AG10803 (cell line): ENCODE results near the gene C16orf78.

Experiments
- DNase-seq: peaks from one replicate; pipeline ENCODE4 v3.0.0; 2010; ENCODE audit warnings: low read depth
- H3K4me3 ChIP-seq: 2 replicates; pipeline ENCODE4 v1.5.1; 2011; ENCODE audit warnings: mild to moderate bottlenecking, low read length, control low read depth
- TF ChIP-seq, protein P1 (sequence below): conservative IDR thresholded peaks from 2 replicates; pipeline ENCODE4 v1.5.1; 2011; ENCODE audit warnings: mild to moderate bottlenecking, low read length, control low read depth, inconsistent platforms

C16orf78 gene, protein sequence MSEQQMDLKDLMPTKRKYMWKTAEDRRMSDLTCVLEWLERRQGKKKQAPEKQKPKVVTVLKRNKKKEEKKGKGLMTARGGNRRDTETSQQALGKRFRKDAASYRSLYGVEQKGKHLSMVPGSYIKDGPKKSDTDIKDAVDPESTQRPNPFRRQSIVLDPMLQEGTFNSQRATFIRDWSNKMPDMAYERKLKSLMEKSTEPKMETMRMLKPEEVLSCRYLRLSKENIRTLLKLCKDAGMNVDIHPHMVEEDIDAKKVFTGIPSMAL

DNA sequence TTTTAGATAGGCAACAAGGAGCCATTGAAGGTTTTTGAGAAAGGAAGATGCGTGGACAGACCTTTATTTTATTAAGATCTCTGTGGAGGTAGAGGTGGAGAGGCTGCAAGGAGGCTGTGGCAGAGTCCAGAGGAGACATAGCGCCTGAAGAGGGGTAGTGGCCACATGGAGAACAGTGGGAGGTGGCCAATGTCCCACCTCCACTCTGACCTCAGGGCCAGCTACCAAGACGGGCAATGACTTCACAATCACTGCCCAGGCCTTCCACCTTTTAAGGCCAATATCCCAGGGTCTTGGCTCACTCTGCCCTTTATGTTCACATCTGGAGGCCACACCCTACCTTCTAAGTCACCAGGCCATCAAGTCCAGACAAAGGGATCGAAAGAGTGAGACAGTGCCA is at the start of gene C16orf78:
C16orf78 (plus strand) TSS at position 301 of the 400 bp plus-strand sequence. CDS start 136 bp downstream, outside the sequence.
- no peak within 1 kb of the TSS for H3K4me3 ChIP-seq
- no peak for DNase-seq
- TF ChIP-seq, protein P1, sequence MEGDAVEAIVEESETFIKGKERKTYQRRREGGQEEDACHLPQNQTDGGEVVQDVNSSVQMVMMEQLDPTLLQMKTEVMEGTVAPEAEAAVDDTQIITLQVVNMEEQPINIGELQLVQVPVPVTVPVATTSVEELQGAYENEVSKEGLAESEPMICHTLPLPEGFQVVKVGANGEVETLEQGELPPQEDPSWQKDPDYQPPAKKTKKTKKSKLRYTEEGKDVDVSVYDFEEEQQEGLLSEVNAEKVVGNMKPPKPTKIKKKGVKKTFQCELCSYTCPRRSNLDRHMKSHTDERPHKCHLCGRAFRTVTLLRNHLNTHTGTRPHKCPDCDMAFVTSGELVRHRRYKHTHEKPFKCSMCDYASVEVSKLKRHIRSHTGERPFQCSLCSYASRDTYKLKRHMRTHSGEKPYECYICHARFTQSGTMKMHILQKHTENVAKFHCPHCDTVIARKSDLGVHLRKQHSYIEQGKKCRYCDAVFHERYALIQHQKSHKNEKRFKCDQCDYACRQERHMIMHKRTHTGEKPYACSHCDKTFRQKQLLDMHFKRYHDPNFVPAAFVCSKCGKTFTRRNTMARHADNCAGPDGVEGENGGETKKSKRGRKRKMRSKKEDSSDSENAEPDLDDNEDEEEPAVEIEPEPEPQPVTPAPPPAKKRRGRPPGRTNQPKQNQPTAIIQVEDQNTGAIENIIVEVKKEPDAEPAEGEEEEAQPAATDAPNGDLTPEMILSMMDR, result no peak

DNA sequence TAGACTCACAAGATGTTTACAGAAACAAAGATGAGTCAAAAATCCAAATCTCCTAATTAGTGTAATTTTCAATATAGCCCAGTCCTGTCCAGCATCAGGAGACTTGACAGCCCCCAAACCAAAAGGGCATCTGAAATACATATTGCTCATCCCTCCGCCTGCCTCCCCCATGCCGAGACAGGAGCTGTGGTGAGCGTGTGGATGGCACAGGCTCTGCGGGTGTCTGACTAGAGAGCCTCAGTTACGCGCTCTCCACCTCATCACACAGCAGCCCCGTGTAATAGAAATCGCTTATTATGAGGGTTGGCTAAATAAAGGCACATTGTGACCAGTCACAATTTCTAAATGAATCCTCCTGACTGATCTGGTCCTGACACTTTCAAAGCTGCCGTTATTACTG is 48.9 kb upstream of the C16orf78 start:
- no peak overlapping the region for H3K4me3 ChIP-seq
- TF ChIP-seq, protein P1, result no peak
- no peak for DNase-seq

DNA sequence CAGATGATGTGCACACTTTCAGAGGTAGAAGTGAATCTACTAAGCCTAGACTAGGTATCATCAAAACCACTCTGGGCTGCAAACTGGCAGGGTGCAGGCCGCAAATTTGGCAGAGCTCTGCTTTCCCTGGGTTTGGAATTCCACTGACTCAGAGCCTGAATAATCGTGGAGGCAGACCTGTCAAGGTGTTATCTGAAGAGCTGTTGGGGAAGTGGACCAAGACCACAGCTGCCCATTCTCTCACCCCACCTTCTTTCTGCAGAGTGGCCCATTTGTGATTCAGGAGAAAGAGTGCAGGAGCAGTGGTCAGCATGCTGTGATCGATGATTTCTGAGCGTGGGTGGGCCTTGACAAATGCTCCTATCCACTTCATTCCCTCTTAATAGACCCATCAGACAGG is 46.1 kb upstream of the C16orf78 start:
- no peak for DNase-seq
- TF ChIP-seq, protein P1, result no peak
- H3K4me3 ChIP-seq, result no peak overlapping the region

DNA sequence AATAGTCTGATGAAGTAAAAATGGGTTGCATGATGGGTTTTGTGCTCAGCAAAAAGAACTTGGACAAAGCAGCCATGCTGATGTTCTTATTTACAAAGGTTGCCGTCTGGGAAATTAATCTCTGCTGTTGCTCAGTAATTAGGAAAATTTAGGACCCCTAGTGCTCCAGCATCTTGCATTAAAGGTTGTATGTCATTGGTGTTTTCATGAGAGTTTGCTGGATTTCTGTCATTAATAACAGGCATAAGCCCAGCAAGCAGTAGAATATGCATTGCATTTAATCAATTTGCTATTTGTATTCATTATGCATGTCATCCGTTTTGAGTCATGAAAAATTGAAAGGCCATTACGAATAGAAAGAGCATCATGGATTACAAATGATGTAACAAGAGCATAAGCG is 45.3 kb upstream of the C16orf78 start:
- no peak overlapping the region for H3K4me3 ChIP-seq
- no peak for DNase-seq
- TF ChIP-seq, protein P1, result no peak

DNA sequence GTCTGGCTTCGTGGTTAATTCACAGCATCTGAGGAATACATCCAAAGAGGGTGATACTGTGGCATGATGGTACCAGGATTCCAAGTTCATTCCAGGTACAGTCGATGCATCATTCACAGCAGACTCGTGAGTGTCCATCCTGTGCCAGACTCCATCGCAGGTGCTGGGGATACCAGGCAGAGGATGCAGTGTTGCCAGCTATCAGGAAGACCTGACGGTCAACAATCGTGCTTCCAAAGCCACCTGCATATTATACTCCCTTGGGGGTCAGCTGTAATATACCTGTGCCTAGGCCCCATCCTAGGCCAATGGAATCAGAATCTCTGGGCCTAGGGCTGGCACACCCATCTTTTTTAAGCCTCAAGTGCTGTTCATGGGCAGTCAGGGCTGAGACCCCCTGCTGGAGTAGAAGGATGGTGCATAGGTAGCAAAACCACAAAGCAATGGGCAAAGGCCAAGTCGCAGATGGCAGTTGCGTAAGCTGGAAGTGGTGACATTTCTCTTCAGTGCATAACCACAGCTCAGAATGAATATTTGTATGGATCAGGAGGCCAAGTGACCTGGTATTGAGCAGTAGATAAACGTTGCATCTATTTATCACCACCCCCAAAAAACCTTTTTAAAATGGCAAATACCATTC is 42.9 kb upstream of the C16orf78 start:
- H3K4me3 ChIP-seq, result no peak overlapping the region
- TF ChIP-seq, protein P1, result no peak
- DNase-seq, result no peak

DNA sequence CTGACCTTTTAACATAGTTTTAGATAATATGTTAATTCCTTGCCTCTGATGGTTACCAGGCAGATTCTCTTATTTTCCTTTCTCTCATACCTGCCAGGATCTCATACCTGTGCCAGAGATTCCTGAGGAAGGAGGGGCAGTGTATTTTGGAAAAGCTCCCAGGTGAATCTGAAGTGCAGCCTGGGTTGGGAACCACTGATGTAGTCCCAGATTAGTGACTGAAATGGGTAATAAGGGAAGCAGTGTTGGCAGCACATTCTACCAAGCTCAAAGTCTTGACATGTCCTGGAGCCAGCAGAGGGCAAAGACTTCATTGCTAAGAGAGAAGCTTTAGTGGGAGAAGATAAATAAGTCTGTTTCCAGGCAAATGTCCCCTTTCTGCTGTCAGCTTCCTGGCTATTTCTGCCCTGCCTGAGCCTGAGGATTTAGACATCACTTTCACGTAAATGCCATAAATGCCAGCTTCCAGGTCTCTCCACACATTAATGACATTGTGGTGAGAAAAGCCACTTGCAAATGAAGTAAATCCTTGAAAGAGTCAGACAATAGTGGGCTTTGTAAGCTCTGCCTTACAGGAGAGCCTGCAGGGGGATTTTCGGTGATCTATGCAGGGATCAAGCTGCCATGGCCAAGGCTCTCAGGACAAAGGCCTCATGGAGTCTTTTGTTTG is 40.9 kb upstream of the C16orf78 start:
- DNase-seq, result no peak
- H3K4me3 ChIP-seq, result no peak overlapping the region
- TF ChIP-seq, protein P1, result no peak

DNA sequence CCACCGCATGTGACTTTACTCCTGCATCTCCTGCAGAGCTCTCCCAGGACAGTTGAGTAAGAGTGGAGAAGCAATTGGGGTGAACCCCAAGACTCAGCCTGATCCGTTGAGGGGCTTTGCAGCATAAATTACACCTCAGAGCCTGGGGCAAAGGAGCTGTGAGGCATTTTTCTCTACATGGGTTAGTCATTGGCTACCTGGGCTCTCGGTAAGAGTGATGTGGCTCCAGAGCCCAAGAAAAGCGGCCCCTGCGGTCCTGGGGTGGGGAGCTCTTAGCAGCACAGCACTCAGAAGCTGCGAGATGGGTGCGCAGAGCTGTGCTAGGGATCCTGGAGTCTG is 40.4 kb upstream of the C16orf78 start:
- DNase-seq, result no peak
- TF ChIP-seq, protein P1, result no peak
- no peak overlapping the region for H3K4me3 ChIP-seq
